NB4 (cell line): Measurements from ENCODE around the gene COLEC11.
"Not testable (repeated sequence)": the region's sequence is repeated elsewhere in the genome, so short reads cannot be mapped to it uniquely, and the experiment has no call there.

ENCODE experiments used
- DNase-seq: peaks from one replicate; pipeline ENCODE4 v3.0.0; 2010; ENCODE audit warnings: low read depth
- H3K4me3 ChIP-seq: one replicate; pipeline ENCODE4 v1.5.1; 2011; ENCODE audit warnings: mild to moderate bottlenecking, low read depth, low read length, moderate library complexity
- CTCF ChIP-seq: IDR thresholded peaks from one replicate; pipeline ENCODE4 v1.5.1; 2012; ENCODE audit warnings: low read depth, low read length
- MAX ChIP-seq: IDR thresholded peaks from 2 replicates; pipeline ENCODE4 v1.6.1; 2011; ENCODE audit warnings: low read depth, low read length
- MYC ChIP-seq: IDR thresholded peaks from 2 replicates; pipeline ENCODE4 v1.6.1; 2011; ENCODE audit warnings: low read depth, low read length
- POLR2A ChIP-seq: IDR thresholded peaks from 2 replicates; pipeline ENCODE4 v1.6.1; 2011; ENCODE audit warnings: mild to moderate bottlenecking; ENCODE audit not compliant: insufficient read length; ENCODE audit errors: extremely low read depth

The COLEC11 gene

GRCh38 chr2:3619033-3619432, 24.1 kb downstream of the COLEC11 start:
- H3K4me3 ChIP-seq, result no peak overlapping the region
- DNase-seq, result no peak
- TF ChIP-seq POLR2A, result no peak
- no peak for TF ChIP-seq MYC
- TF ChIP-seq CTCF, result no peak
- no peak for TF ChIP-seq MAX

GRCh38 chr2:3619661-3620060, 24.7 kb downstream of the COLEC11 start:
- DNase-seq, H3K4me3 ChIP-seq: not testable (repeated sequence)

GRCh38 chr2:3620834-3621233, 25.9 kb downstream of the COLEC11 start:
- H3K4me3 ChIP-seq, result no peak overlapping the region
- TF ChIP-seq MYC (no peak), MAX (no peak), POLR2A (no peak), CTCF (no peak)
- DNase-seq, result no peak

GRCh38 chr2:3622967-3623366, 28.1 kb downstream of the COLEC11 start:
- no peak for DNase-seq
- no peak overlapping the region for H3K4me3 ChIP-seq
- no peak for TF ChIP-seq CTCF
- no peak for TF ChIP-seq MAX
- TF ChIP-seq POLR2A, result no peak
- TF ChIP-seq MYC, result no peak

- no peak overlapping the region for H3K4me3 ChIP-seq
- DNase-seq, result no peak
- no peak for TF ChIP-seq CTCF
- TF ChIP-seq POLR2A, result no peak
- TF ChIP-seq MAX, result no peak
- TF ChIP-seq MYC, result no peak
Measured at GRCh38 chr2:3624059-3624794, 29.3 kb downstream of the COLEC11 start.

GRCh38 chr2:3625186-3625585, 30.3 kb downstream of the COLEC11 start:
- no peak for DNase-seq
- no peak for TF ChIP-seq POLR2A
- no peak for TF ChIP-seq CTCF
- TF ChIP-seq MYC, result no peak
- no peak overlapping the region for H3K4me3 ChIP-seq
